CD4-positive, alpha-beta T cell (primary cell): ENCODE measurements around the gene ARHGAP15. TPM values are rescaled to one million over a fixed set of nuclear protein-coding genes. Genes with fewer than 3 reads are reported as not detected.
A peak's percentile ranks its signal among the peaks of the same experiment; 100 is the strongest.

ENCODE experiments used
- ATAC-seq: fragments of 200-7000 bp; cut with Tn5 transposase; one replicate; pipeline ENCODE4 v1.10.0; 2022; ENCODE audit warnings: mild to moderate bottlenecking; ENCODE audit not compliant: poor library complexity
- CTCF ChIA-PET: fragments of 350-600 bp; sonication (Branson Sonifier 250); formaldehyde crosslinking; loops from one replicate; lab custom pipeline; 2021; ENCODE audit warnings: antibody characterized with exemption, inconsistent platforms; lab: Charles Lee
- POLR2A ChIA-PET: fragments of 350-600 bp; sonication (Branson Sonifier 250); formaldehyde crosslinking; loops from one replicate; lab custom pipeline; 2021; ENCODE audit warnings: antibody characterized with exemption, inconsistent platforms; lab: Charles Lee
- DNase-seq, 14 experiments: peaks; one replicate each; pipeline ENCODE4 v3.0.0-alpha.2; 2013 to 2020; ENCODE audit warnings: mixed read lengths in 2 of 14
- H3K27ac ChIP-seq, 2 donors: one replicate each; pipeline versions ENCODE4 v1.5.1 to v1.7.0; 2013; ENCODE audit warnings: low read length in 2 of 2, low read depth in 1 of 2, mild to moderate bottlenecking in 1 of 2
- H3K27me3 ChIP-seq, 2 experiments: 1 replicate in 1 of 2; 2 replicates in 1 of 2; pipeline versions ENCODE4 v1.6.1 to v1.7.0; 2013; ENCODE audit warnings: low read length in 2 of 2, control low read depth in 1 of 2, mild to moderate bottlenecking in 1 of 2, moderate library complexity in 1 of 2; ENCODE audit not compliant: insufficient read depth in 2 of 2, control insufficient read depth in 1 of 2
- H3K36me3 ChIP-seq: one replicate; pipeline ENCODE4 v1.6.1; 2013; ENCODE audit warnings: low read length, control low read depth; ENCODE audit not compliant: insufficient read depth
- H3K4me1 ChIP-seq: one replicate; pipeline ENCODE4 v1.6.1; 2013; ENCODE audit warnings: low read length, control low read depth; ENCODE audit not compliant: insufficient read depth
- H3K4me3 ChIP-seq: one replicate; pipeline ENCODE4 v1.5.1; 2013; ENCODE audit warnings: mild to moderate bottlenecking, low read length, moderate library complexity
- H3K9me3 ChIP-seq, 2 experiments: 1 replicate in 1 of 2; 2 replicates in 1 of 2; pipeline versions ENCODE4 v1.6.1 to v1.7.0; 2013; ENCODE audit warnings: low read length in 2 of 2, mild to moderate bottlenecking in 2 of 2, control low read depth in 1 of 2, moderate library complexity in 1 of 2; ENCODE audit not compliant: control insufficient read depth in 1 of 2, insufficient read depth in 1 of 2
- H3K27ac Mint-ChIP-seq: one replicate; pipeline ENCODE4 v1.8.0; 2020; ENCODE audit warnings: mixed read lengths
- H3K27me3 Mint-ChIP-seq: one replicate; pipeline ENCODE4 v1.8.0; 2021; ENCODE audit warnings: mixed read lengths
- H3K36me3 Mint-ChIP-seq: one replicate; pipeline ENCODE4 v1.8.0; 2021; ENCODE audit warnings: low read depth, mixed read lengths
- H3K4me1 Mint-ChIP-seq: one replicate; pipeline ENCODE4 v1.8.0; 2021; ENCODE audit warnings: low read depth, mixed read lengths
- H3K4me3 Mint-ChIP-seq: one replicate; pipeline ENCODE4 v1.8.0; 2020; ENCODE audit warnings: mild to moderate bottlenecking, mixed read lengths
- H3K9me3 Mint-ChIP-seq: one replicate; pipeline ENCODE4 v1.8.0; 2020; ENCODE audit warnings: mixed read lengths
- CTCF ChIP-seq: fragments of 200-600 bp; IDR thresholded peaks from one replicate; pipeline ENCODE4 v1.8.0; 2022; ENCODE audit warnings: antibody characterized with exemption, mild to moderate bottlenecking
- intact Hi-C, 2 experiments: fragments of 100-400 bp; cut with DNase I in 1 of 2; cut with micrococcal nuclease in 1 of 2; formaldehyde crosslinking; loops; one replicate each; pipeline versions ENCODE4 v1.15.1 to v1.9.0; 2023 to 2025; cut with DNase I, micrococcal nuclease
- total RNA-seq, 174 experiments: library from RNA in 2 of 174; stranded (reverse) in 2 of 174; gene quantifications; one replicate each; pipeline ENCODE4 v1.2.3 and lab custom pipeline; 2021 to 2026

Gene ARHGAP15
- total RNA-seq, 2 experiments from 2014 or later, result 158 to 165 TPM

- Histone ChIP-seq H3K27ac (no peak overlapping the region), H3K36me3 (peaks cover 38% of the 10 kb centered on the region), H3K9me3 (no peaks in the 10 kb centered on the region), H3K27me3 (no peaks in the 10 kb centered on the region), H3K4me1 (peaks cover 7% of the 10 kb centered on the region), H3K4me3 (no peak overlapping the region)
- intact Hi-C loops, result no loop called here
- Mint-ChIP-seq H3K27ac (peak overlapping the region; percentile 89), H3K36me3 (peaks cover 74% of the 10 kb centered on the region), H3K4me1 (peaks cover 56% of the 10 kb centered on the region), H3K4me3 (peak overlapping the region; percentile 12), H3K27me3 (no peaks in the 10 kb centered on the region), H3K9me3 (no peaks in the 10 kb centered on the region)
- TF ChIP-seq CTCF, result no peak
- peak; percentile 64 for ATAC-seq
- POLR2A ChIA-PET, result interaction anchor here (0.8 to 1.3 kb wide), 4 partner anchors 30 to 115 kb away, joined by 3 to 4 read pairs (median 4); no protein-coding TSS in a partner anchor
- CTCF ChIA-PET, result interaction anchor here (1.0 to 1.4 kb wide), 3 partner anchors 17 to 100 kb away, joined by 3 to 4 read pairs (median 3); no protein-coding TSS in a partner anchor
- no peak for DNase-seq
Observed at GRCh38 chr2:143225931-143226330, 96.7 kb downstream of the ARHGAP15 start.

GRCh38 chr2:143226714-143227541, 97.7 kb downstream of the ARHGAP15 start:
- H3K27ac Mint-ChIP-seq, result peak overlapping the region; percentile 89
- CTCF ChIA-PET, result interaction anchor here (0.8 to 1.4 kb wide), 4 partner anchors 9 to 101 kb away, joined by 3 to 5 read pairs (median 4); no protein-coding TSS in a partner anchor
- POLR2A ChIA-PET, result interaction anchor here (0.6 to 1.3 kb wide), 4 partner anchors 26 to 116 kb away, joined by 3 to 4 read pairs (median 4); no protein-coding TSS in a partner anchor
- Histone ChIP-seq H3K4me1 (peaks cover 7% of the 10 kb centered on the region), H3K9me3 (peaks cover 0 to 8% of the 10 kb centered on the region in 2 experiments), H3K27ac (peak overlapping the region in 1 of 2 donors; percentile 15), H3K27me3 (no peaks in the 10 kb centered on the region), H3K4me3 (no peak overlapping the region), H3K36me3 (peaks cover 44% of the 10 kb centered on the region)
- TF ChIP-seq CTCF, result no peak
- peaks cover 46% of the 10 kb centered on the region for H3K4me1 Mint-ChIP-seq
- peaks cover 3% of the 10 kb centered on the region for H3K9me3 Mint-ChIP-seq
- DNase-seq, result no peak
- H3K4me3 Mint-ChIP-seq, result peak overlapping the region; percentile 12
- H3K36me3 Mint-ChIP-seq, result peaks cover 73% of the 10 kb centered on the region
- intact Hi-C loops, result no loop called here
- no peak for ATAC-seq
- H3K27me3 Mint-ChIP-seq, result no peaks in the 10 kb centered on the region

GRCh38 chr2:143229411-143229810, 100.2 kb downstream of the ARHGAP15 start:
- H3K4me1 ChIP-seq, result no peaks in the 10 kb centered on the region
- H3K9me3 Mint-ChIP-seq, result peaks cover 13% of the 10 kb centered on the region
- no peak for DNase-seq
- no peaks in the 10 kb centered on the region for H3K27me3 ChIP-seq
- H3K9me3 ChIP-seq, result peaks cover 5 to 30% of the 10 kb centered on the region in 2 experiments
- CTCF ChIA-PET, result interaction anchor here (1.0 to 2.5 kb wide), 2 partner anchors 11 to 30 kb away, joined by 4 to 8 read pairs; no protein-coding TSS in a partner anchor
- no peak for ATAC-seq
- POLR2A ChIA-PET, result interaction anchor here (2.5 kb wide), 1 partner anchor 30 kb away, joined by 10 read pairs; no protein-coding TSS in a partner anchor
- peaks cover 21% of the 10 kb centered on the region for H3K4me1 Mint-ChIP-seq
- peaks cover 62% of the 10 kb centered on the region for H3K36me3 ChIP-seq
- no peak overlapping the region for H3K27ac ChIP-seq
- intact Hi-C loops, result no loop called here
- no peak overlapping the region for H3K27ac Mint-ChIP-seq
- H3K36me3 Mint-ChIP-seq, result peaks cover 81% of the 10 kb centered on the region
- no peaks in the 10 kb centered on the region for H3K27me3 Mint-ChIP-seq
- no peak overlapping the region for H3K4me3 ChIP-seq
- TF ChIP-seq CTCF, result no peak
- H3K4me3 Mint-ChIP-seq, result no peak overlapping the region
